Brain microvascular endothelial cell (primary cell): ENCODE measurements around the gene MEGF11.

Experiments
- DNase-seq: peaks from one replicate; pipeline ENCODE4 v3.0.0-alpha.2; 2020
- H3K27ac ChIP-seq: fragments of 250-450 bp; sonication (Bioruptor Pico); 2 replicates; pipeline ENCODE4 v1.5.1; 2020; ENCODE audit warnings: mild to moderate bottlenecking, moderate library complexity
- H3K27me3 ChIP-seq: fragments of 250-450 bp; sonication (Bioruptor Pico); replicated peaks from 2 replicates; pipeline ENCODE4 v1.5.1; 2020; ENCODE audit warnings: mild to moderate bottlenecking
- H3K36me3 ChIP-seq: fragments of 250-450 bp; sonication (Bioruptor Pico); replicated peaks from 2 replicates; pipeline ENCODE4 v1.5.1; 2020; ENCODE audit warnings: mild to moderate bottlenecking
- H3K4me3 ChIP-seq: 2 replicates; pipeline ENCODE4 v1.5.1; 2011; ENCODE audit warnings: low read depth, mild to moderate bottlenecking, control low read depth, low read length, moderate library complexity
- CTCF ChIP-seq: IDR thresholded peaks from 2 replicates; pipeline ENCODE4 v1.5.1; 2011; ENCODE audit warnings: low read depth, mild to moderate bottlenecking, moderate library complexity, low read length, control low read depth, inconsistent platforms; ENCODE audit errors: missing control alignments
- in situ Hi-C: cut with HindIII; loops from 2 replicates; pipeline ENCODE4 v1.10.0; 2017; ENCODE audit warnings: low sequenced_read_pairs, low pct_ligation_motif_present

Gene MEGF11

DNA sequence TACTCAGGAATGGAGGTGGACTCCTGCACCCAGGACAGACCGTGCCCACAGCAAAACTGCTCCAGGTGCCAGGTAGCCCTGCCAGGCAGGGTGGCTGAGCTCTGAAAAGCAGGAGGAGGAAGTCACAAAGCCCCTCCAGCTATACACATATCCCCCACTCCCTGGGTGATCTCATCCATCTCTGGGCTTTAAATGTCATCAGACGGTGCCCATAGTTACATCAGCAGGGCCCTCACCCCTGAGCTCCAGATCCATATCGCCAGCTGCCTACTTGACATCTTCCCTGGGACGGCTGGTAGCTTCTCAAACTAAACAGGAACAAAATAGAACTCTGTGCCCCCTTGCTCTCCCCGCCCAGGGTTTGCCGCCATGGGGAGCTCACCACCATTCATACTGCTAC, 87.7 kb downstream of the MEGF11 start:
- no peaks in the 10 kb centered on the region for H3K36me3 ChIP-seq
- H3K27ac ChIP-seq: no peak overlapping the region
- no peak overlapping the region for H3K4me3 ChIP-seq
- H3K27me3 ChIP-seq: no peaks in the 10 kb centered on the region
- TF ChIP-seq CTCF: no peak
- no peak for DNase-seq
- in situ Hi-C loops: no loop called here

GRCh38 chr15:66164788-66165187, 88.8 kb downstream of the MEGF11 start:
- H3K27ac ChIP-seq: no peak overlapping the region
- H3K27me3 ChIP-seq: no peaks in the 10 kb centered on the region
- in situ Hi-C loops: no loop called here
- no peak for TF ChIP-seq CTCF
- no peaks in the 10 kb centered on the region for H3K36me3 ChIP-seq
- no peak for DNase-seq
- H3K4me3 ChIP-seq: no peak overlapping the region

- in situ Hi-C loops: no loop called here
- no peak overlapping the region for H3K4me3 ChIP-seq
- no peak overlapping the region for H3K27ac ChIP-seq
- no peaks in the 10 kb centered on the region for H3K27me3 ChIP-seq
- no peak for DNase-seq
- no peaks in the 10 kb centered on the region for H3K36me3 ChIP-seq
- TF ChIP-seq CTCF: no peak
Measured at GRCh38 chr15:66163553-66163952, 90.0 kb downstream of the MEGF11 start.

- in situ Hi-C loops: no loop called here
- no peak for DNase-seq
- Histone ChIP-seq H3K36me3 (no peaks in the 10 kb centered on the region), H3K4me3 (no peak overlapping the region), H3K27ac (no peak overlapping the region), H3K27me3 (no peaks in the 10 kb centered on the region)
- no peak for TF ChIP-seq CTCF
Measured at GRCh38 chr15:66162286-66162685, 91.3 kb downstream of the MEGF11 start.

DNA sequence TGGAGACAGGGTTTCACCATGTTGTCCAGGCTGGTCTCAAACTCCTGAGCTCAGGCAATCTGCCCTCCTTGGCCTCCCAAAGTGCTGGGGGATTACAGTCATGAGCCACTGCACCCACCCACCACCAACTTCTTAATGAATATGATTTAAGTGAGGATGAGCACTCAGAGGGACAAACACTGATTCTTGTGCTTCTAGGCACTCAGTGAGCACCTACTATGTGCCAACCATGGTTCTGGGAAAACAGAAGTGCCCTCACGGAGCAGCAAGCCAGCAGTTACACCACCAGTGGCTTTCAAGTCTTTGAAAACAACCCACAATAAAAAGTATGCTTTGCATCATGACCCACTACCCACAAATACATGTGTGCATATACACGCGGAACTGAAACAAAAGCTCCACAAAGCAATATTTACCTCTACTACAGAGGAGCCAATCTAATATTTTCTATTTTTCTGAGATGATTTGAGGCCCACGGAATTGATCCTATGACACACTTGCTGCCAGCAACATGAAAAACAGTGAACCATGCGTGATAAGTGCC, 91.9 kb downstream of the MEGF11 start:
- Histone ChIP-seq H3K27me3 (no peaks in the 10 kb centered on the region), H3K4me3 (no peak overlapping the region), H3K36me3 (no peaks in the 10 kb centered on the region), H3K27ac (no peak overlapping the region)
- in situ Hi-C loops: no loop called here
- no peak for DNase-seq
- TF ChIP-seq CTCF: no peak

GRCh38 chr15:66161108-66161507, 92.4 kb downstream of the MEGF11 start:
- Histone ChIP-seq H3K27ac (no peak overlapping the region), H3K4me3 (no peak overlapping the region), H3K27me3 (no peaks in the 10 kb centered on the region), H3K36me3 (no peaks in the 10 kb centered on the region)
- in situ Hi-C loops: no loop called here
- DNase-seq: no peak
- TF ChIP-seq CTCF: no peak
